KMS-11 (cell line): ENCODE results near the gene GULP1.

Experiments used
- H2AFZ ChIP-seq: fragments of 200-600 bp; sonication (generic); 2 replicates; pipeline ENCODE4 v1.6.1; 2016; ENCODE audit warnings: antibody characterized with exemption, mixed run types, low read depth
- H3K27ac ChIP-seq: fragments of 200-600 bp; sonication (generic); 2 replicates; pipeline ENCODE4 v1.6.1; 2016; ENCODE audit warnings: mild to moderate bottlenecking, mixed run types
- H3K27me3 ChIP-seq: fragments of 200-600 bp; sonication (generic); 2 replicates; pipeline ENCODE4 v1.6.1; 2017; ENCODE audit warnings: mild to moderate bottlenecking, low read depth, mixed run types, moderate library complexity; ENCODE audit not compliant: insufficient read depth
- H3K36me3 ChIP-seq: fragments of 200-600 bp; sonication (generic); 2 replicates; pipeline ENCODE4 v1.6.1; 2017; ENCODE audit warnings: mild to moderate bottlenecking, mixed run types; ENCODE audit not compliant: insufficient read depth
- H3K4me1 ChIP-seq: fragments of 200-600 bp; sonication (generic); 2 replicates; pipeline ENCODE4 v1.6.1; 2016; ENCODE audit warnings: mild to moderate bottlenecking, low read depth, mixed run types; ENCODE audit not compliant: poor library complexity, severe bottlenecking
- H3K4me2 ChIP-seq: fragments of 200-600 bp; sonication (generic); 2 replicates; pipeline ENCODE4 v1.7.0; 2016; ENCODE audit warnings: mild to moderate bottlenecking, mixed run types
- H3K4me3 ChIP-seq: fragments of 200-600 bp; sonication (generic); IDR thresholded peaks from 2 replicates; pipeline ENCODE4 v1.6.1; 2017; ENCODE audit warnings: low read depth, low read length, mixed read lengths; ENCODE audit not compliant: insufficient read depth
- H3K79me2 ChIP-seq: fragments of 200-600 bp; sonication (generic); 2 replicates; pipeline ENCODE4 v1.6.1; 2016; ENCODE audit warnings: low read depth, mixed run types; ENCODE audit not compliant: insufficient read depth
- H3K9ac ChIP-seq: fragments of 200-600 bp; sonication (generic); 2 replicates; pipeline ENCODE4 v1.6.1; 2016; ENCODE audit warnings: mild to moderate bottlenecking, mixed run types
- H4K20me1 ChIP-seq: fragments of 200-600 bp; sonication (generic); 2 replicates; pipeline ENCODE4 v1.6.1; 2016; ENCODE audit warnings: mild to moderate bottlenecking, mixed run types; ENCODE audit not compliant: insufficient read depth
- CTCF ChIP-seq: fragments of 200-600 bp; sonication (generic); conservative IDR thresholded peaks from 2 replicates; pipeline ENCODE4 v1.6.1; 2017; ENCODE audit warnings: low read depth, mild to moderate bottlenecking, antibody characterized with exemption, low read length, moderate library complexity, mixed read lengths

The GULP1 gene

GRCh38 chr2:188414411-188414810, 122.7 kb downstream of the GULP1 start:
- TF ChIP-seq CTCF: no peak
- Histone ChIP-seq H3K79me2 (no peaks in the 10 kb centered on the region), H3K9ac (no peak overlapping the region), H3K27me3 (no peaks in the 10 kb centered on the region), H4K20me1 (no peaks in the 10 kb centered on the region), H3K4me3 (no peak overlapping the region), H3K27ac (no peak overlapping the region), H3K36me3 (no peaks in the 10 kb centered on the region), H3K4me1 (peaks cover 9% of the 10 kb centered on the region), H3K4me2 (no peak overlapping the region), H2AFZ (no peak overlapping the region)

- Histone ChIP-seq H4K20me1 (no peaks in the 10 kb centered on the region), H3K27me3 (no peaks in the 10 kb centered on the region), H3K9ac (no peak overlapping the region), H3K4me2 (no peak overlapping the region), H3K4me1 (peaks cover 9% of the 10 kb centered on the region), H3K36me3 (no peaks in the 10 kb centered on the region), H3K4me3 (no peak overlapping the region), H2AFZ (no peak overlapping the region), H3K79me2 (no peaks in the 10 kb centered on the region), H3K27ac (no peak overlapping the region)
- no peak for TF ChIP-seq CTCF
Observed at GRCh38 chr2:188414869-188415753, 123.4 kb downstream of the GULP1 start.

GRCh38 chr2:188415754-188416083, 124.0 kb downstream of the GULP1 start:
- peaks cover 9% of the 10 kb centered on the region for H3K4me1 ChIP-seq
- H3K27ac ChIP-seq: no peak overlapping the region
- H3K4me3 ChIP-seq: no peak overlapping the region
- H4K20me1 ChIP-seq: no peaks in the 10 kb centered on the region
- TF ChIP-seq CTCF: no peak
- H3K27me3 ChIP-seq: no peaks in the 10 kb centered on the region
- no peak overlapping the region for H3K9ac ChIP-seq
- H3K4me2 ChIP-seq: no peak overlapping the region
- H3K36me3 ChIP-seq: no peaks in the 10 kb centered on the region
- H2AFZ ChIP-seq: no peak overlapping the region
- H3K79me2 ChIP-seq: no peaks in the 10 kb centered on the region

- no peaks in the 10 kb centered on the region for H3K27me3 ChIP-seq
- H4K20me1 ChIP-seq: no peaks in the 10 kb centered on the region
- no peak for TF ChIP-seq CTCF
- no peak overlapping the region for H3K9ac ChIP-seq
- no peak overlapping the region for H2AFZ ChIP-seq
- H3K36me3 ChIP-seq: no peaks in the 10 kb centered on the region
- H3K4me1 ChIP-seq: peaks cover 9% of the 10 kb centered on the region
- H3K4me3 ChIP-seq: no peak overlapping the region
- no peaks in the 10 kb centered on the region for H3K79me2 ChIP-seq
- H3K4me2 ChIP-seq: no peak overlapping the region
- H3K27ac ChIP-seq: no peak overlapping the region
Observed at GRCh38 chr2:188416367-188416766, 124.7 kb downstream of the GULP1 start.
